Tibial nerve (tissue), 4 donors: ENCODE data around the gene OPCML. TPM values are rescaled to one million over a fixed set of nuclear protein-coding genes. Genes with fewer than 3 reads are reported as not detected.

Experiments
- DNase-seq, 2 donors: peaks; one replicate each; pipeline ENCODE4 v3.0.0-alpha.2; 2019; ENCODE audit warnings: low spot score in 2 of 2
- H3K27ac ChIP-seq, 4 donors: fragments of 200-600 bp; sonication (generic) in 3 of 4; one replicate each; pipeline ENCODE4 v1.5.1; 2017 to 2019; ENCODE audit warnings: mild to moderate bottlenecking in 1 of 4
- H3K27me3 ChIP-seq, 2 donors: fragments of 200-600 bp; sonication (generic) in 1 of 2; one replicate each; pipeline versions ENCODE4 v1.5.1 to v1.6.0; 2017 to 2019
- H3K36me3 ChIP-seq, 3 donors: fragments of 200-600 bp; sonication (generic); one replicate each; pipeline ENCODE4 v1.5.1; 2018 to 2019
- H3K4me1 ChIP-seq, 4 donors: fragments of 200-600 bp; sonication (generic) in 3 of 4; one replicate each; pipeline ENCODE4 v1.5.1; 2017 to 2019
- H3K4me3 ChIP-seq, 4 donors: fragments of 200-600 bp; sonication (generic) in 3 of 4; one replicate each; pipeline ENCODE4 v1.5.1; 2017 to 2019; ENCODE audit warnings: mild to moderate bottlenecking in 1 of 4, moderate library complexity in 1 of 4
- H3K9me3 ChIP-seq, 4 donors: fragments of 200-600 bp; sonication (generic) in 3 of 4; one replicate each; pipeline ENCODE4 v1.5.1; 2017 to 2019
- EP300 ChIP-seq, 2 donors: sonication (generic); formaldehyde crosslinking; IDR thresholded peaks; one replicate each; pipeline ENCODE4 v1.6.1; 2017; ENCODE audit warnings: antibody characterized with exemption in 2 of 2, mild to moderate bottlenecking in 1 of 2
- POLR2A ChIP-seq, 2 donors: fragments of 450-650 bp; IDR thresholded peaks; one replicate each; pipeline ENCODE4 v1.6.1; 2017; ENCODE audit warnings: antibody characterized with exemption in 2 of 2, mild to moderate bottlenecking in 2 of 2, moderate library complexity in 2 of 2
- WGBS, 2 donors: methylation state at CpG; one replicate each; pipeline ENCODE4 v1.1.5; 2018; 5-methylcytosine and 5-hydroxymethylcytosine counted together
- total RNA-seq, 4 donors: library from RNA; depleted of rRNA; stranded (reverse); fragments of >200 nt; gene quantifications; one replicate each; pipeline ENCODE4 v1.1.0, GENCODE V29; 2016
- TF ChIP-seq, protein P1 (sequence below), 5 experiments: fragments of 200-600 bp in 3 of 5; fragments of 450-650 bp in 2 of 5; sonication (generic) in 3 of 5; IDR thresholded peaks; one replicate each; pipeline ENCODE4 v1.5.1; 2016 to 2019; ENCODE audit warnings: antibody characterized with exemption in 5 of 5, mild to moderate bottlenecking in 3 of 5, moderate library complexity in 2 of 5

The OPCML gene
- total RNA-seq, 4 donors from 2014 or later: 1.0 to 10.8 (median 1.9) TPM

DNA sequence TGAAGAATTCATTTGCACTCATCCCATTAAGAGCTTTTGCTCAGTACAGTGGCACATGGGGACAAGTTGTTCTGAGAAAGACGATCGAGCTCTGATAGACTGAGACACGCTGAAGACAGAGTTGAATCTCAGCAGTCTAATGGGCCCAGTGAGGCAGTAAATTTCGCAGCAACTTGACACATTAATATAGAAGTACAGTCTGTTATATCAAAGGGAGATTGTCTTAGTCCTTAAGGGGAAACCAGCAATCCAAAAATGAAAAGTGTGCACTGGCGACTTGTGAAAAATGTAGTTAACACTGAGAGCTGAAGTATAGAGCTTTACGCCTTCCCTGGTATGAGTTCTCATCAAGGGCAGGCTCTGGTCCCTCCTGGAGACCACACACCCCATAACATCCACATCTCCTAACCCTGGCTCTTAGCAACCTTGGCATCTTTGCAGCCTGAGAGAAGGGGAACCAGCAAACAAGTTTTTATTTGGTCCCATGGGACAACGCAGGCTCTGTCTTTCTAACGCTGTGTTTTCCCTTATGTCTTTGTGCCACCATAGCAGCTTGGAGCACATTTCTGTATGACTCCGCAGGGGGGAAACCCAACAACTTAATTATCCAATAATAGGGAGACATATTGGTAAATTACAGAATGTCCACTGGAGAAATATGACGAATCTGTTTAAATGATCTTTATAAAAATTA is 952.5 kb downstream of the OPCML start:
- WGBS, 2 donors: 66 to 76% methylated on average over 10 of the region's 10 CpGs
- TF ChIP-seq, protein P1, sequence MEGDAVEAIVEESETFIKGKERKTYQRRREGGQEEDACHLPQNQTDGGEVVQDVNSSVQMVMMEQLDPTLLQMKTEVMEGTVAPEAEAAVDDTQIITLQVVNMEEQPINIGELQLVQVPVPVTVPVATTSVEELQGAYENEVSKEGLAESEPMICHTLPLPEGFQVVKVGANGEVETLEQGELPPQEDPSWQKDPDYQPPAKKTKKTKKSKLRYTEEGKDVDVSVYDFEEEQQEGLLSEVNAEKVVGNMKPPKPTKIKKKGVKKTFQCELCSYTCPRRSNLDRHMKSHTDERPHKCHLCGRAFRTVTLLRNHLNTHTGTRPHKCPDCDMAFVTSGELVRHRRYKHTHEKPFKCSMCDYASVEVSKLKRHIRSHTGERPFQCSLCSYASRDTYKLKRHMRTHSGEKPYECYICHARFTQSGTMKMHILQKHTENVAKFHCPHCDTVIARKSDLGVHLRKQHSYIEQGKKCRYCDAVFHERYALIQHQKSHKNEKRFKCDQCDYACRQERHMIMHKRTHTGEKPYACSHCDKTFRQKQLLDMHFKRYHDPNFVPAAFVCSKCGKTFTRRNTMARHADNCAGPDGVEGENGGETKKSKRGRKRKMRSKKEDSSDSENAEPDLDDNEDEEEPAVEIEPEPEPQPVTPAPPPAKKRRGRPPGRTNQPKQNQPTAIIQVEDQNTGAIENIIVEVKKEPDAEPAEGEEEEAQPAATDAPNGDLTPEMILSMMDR (IDR thresholded peaks at IDR 0.05): no peak
- TF ChIP-seq EP300 (IDR thresholded peaks at IDR 0.05): no peak
- no peak for TF ChIP-seq POLR2A (IDR thresholded peaks at IDR 0.05)
- H3K9me3 ChIP-seq: no peaks in the 10 kb centered on the region
- no peaks in the 10 kb centered on the region for H3K4me1 ChIP-seq
- no peak overlapping the region for H3K27ac ChIP-seq
- H3K36me3 ChIP-seq: no peaks in the 10 kb centered on the region
- no peak for DNase-seq
- H3K27me3 ChIP-seq: no peaks in the 10 kb centered on the region
- H3K4me3 ChIP-seq: no peak overlapping the region

GRCh38 chr11:132579136-132579535 is 953.2 kb downstream of the OPCML start:
- TF ChIP-seq POLR2A (IDR thresholded peaks at IDR 0.05): no peak
- TF ChIP-seq, protein P1 (IDR thresholded peaks at IDR 0.05): no peak
- no peak for TF ChIP-seq EP300 (IDR thresholded peaks at IDR 0.05)
- Histone ChIP-seq H3K27me3 (no peaks in the 10 kb centered on the region), H3K4me1 (no peaks in the 10 kb centered on the region), H3K27ac (no peak overlapping the region), H3K4me3 (no peak overlapping the region), H3K36me3 (no peaks in the 10 kb centered on the region), H3K9me3 (no peaks in the 10 kb centered on the region)
- 95% methylated on average over 3 of the region's 3 CpGs for WGBS, 2 donors
- DNase-seq: no peak

DNA sequence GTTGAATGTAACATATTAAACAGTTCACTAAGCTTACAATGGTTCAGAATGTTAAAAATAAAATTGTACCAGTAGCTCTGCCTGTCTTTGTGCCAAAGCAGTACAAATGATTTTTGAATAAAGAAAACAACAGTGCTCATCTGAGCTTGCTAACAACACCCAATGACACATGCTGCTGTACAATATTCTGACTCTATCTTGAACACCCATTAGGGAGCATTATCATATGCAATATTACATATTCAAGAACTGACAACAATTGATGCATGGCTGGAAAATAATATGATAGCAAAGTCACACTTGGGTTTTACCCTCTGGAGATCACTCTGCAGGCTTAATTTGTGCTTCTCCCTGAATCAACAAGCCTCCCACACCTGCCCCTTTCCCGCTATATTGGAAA is 953.7 kb downstream of the OPCML start:
- Histone ChIP-seq H3K4me1 (no peaks in the 10 kb centered on the region), H3K27me3 (no peaks in the 10 kb centered on the region), H3K9me3 (no peaks in the 10 kb centered on the region), H3K36me3 (no peaks in the 10 kb centered on the region), H3K4me3 (no peak overlapping the region), H3K27ac (no peak overlapping the region)
- no peak for TF ChIP-seq POLR2A (IDR thresholded peaks at IDR 0.05)
- TF ChIP-seq, protein P1 (IDR thresholded peaks at IDR 0.05): no peak
- no peak for TF ChIP-seq EP300 (IDR thresholded peaks at IDR 0.05)
- 81 to 88% methylated on average over 1 of the region's 1 CpG for WGBS, 2 donors
- no peak for DNase-seq

DNA sequence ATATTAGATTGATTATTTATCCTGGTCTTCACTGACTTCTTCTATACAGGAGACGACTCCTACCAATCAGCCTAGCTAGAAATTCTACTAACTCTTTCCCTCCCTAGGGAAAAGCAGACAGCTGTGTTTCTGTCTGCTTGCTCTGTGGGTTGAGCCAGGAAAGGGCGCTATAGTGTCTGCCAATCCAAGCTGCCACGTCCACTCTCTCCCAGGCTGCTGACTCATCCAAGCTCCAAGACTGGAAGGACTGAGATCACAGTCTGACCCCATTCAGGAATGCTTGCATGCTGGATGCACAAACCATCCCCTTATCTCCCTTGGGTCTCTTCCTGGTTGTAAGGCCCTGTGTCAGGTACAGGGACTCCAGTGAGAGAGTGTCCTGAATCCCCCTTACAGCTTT is 955.6 kb downstream of the OPCML start:
- DNase-seq: no peak

More for the DNA sequence above, 955.6 kb downstream of the OPCML start:
- H3K27ac ChIP-seq: no peak overlapping the region
- no peaks in the 10 kb centered on the region for H3K36me3 ChIP-seq
- H3K4me3 ChIP-seq: no peak overlapping the region
- 57 to 61% methylated on average over 3 of the region's 3 CpGs for WGBS, 2 donors
- H3K4me1 ChIP-seq: no peaks in the 10 kb centered on the region
- TF ChIP-seq EP300 (IDR thresholded peaks at IDR 0.05) (no peak), POLR2A (IDR thresholded peaks at IDR 0.05) (no peak)
- TF ChIP-seq, protein P1 (IDR thresholded peaks at IDR 0.05): no peak
- peaks cover 0 to 7% (median 2%) of the 10 kb centered on the region in 4 donors for H3K9me3 ChIP-seq
- no peaks in the 10 kb centered on the region for H3K27me3 ChIP-seq
